ENCODE data around the gene GGT5.

Gene GGT5

GRCh38 chr22:24270556-24271385, 25.9 kb upstream of the GGT5 start, which contains the start of gene SPECC1L:
Gene SPECC1L, plus strand, starts transcription at chr22:24270831. Its CDS starts 31,401 bp downstream, at chr22:24302232.
- TF ChIP-seq REST (IDR thresholded peaks at IDR 0.05; ENCODE audit: low read depth) (no peak), CREB1 (IDR thresholded peaks at IDR 0.05; ENCODE audit: low read depth) (no peak), CEBPB (IDR thresholded peaks at IDR 0.05) (no peak), NFIC (IDR thresholded peaks at IDR 0.05) (no peak), TAF1 (IDR thresholded peaks at IDR 0.05; ENCODE audit: low read depth) (peak; percentile 69), FOXM1 (IDR thresholded peaks at IDR 0.05; ENCODE audit: borderline replicate concordance, low read depth) (no peak), YY1 (IDR thresholded peaks at IDR 0.05; ENCODE audit: low read depth) (0 out of 2 replicates have a peak, but pooled peaks have one; percentile 17), EGR1 (IDR thresholded peaks at IDR 0.05) (0 out of 2 replicates have a peak, but pooled peaks have one; percentile 7), ZBTB7A (IDR thresholded peaks at IDR 0.05; ENCODE audit: low read depth) (0 out of 2 replicates have a peak, but pooled peaks have one; percentile 57), USF1 (IDR thresholded peaks at IDR 0.05) (no peak), EP300 (IDR thresholded peaks at IDR 0.05; ENCODE audit: borderline replicate concordance) (no peak), RAD21 (IDR thresholded peaks at IDR 0.05; ENCODE audit: low read depth) (no peak), TCF12 (IDR thresholded peaks at IDR 0.05; ENCODE audit: low read depth) (peak; percentile 32; the same call in 1 of the 2 replicates), MAX (IDR thresholded peaks at IDR 0.05) (peak; percentile 71), TEAD4 (IDR thresholded peaks at IDR 0.05) (no peak)

- TF ChIP-seq TAF1 (IDR thresholded peaks at IDR 0.05; ENCODE audit: low read depth) (no peak), RAD21 (IDR thresholded peaks at IDR 0.05; ENCODE audit: low read depth) (no peak), NFIC (IDR thresholded peaks at IDR 0.05) (no peak), TCF12 (IDR thresholded peaks at IDR 0.05; ENCODE audit: low read depth) (no peak), EGR1 (IDR thresholded peaks at IDR 0.05) (no peak), YY1 (IDR thresholded peaks at IDR 0.05; ENCODE audit: low read depth) (no peak), REST (IDR thresholded peaks at IDR 0.05; ENCODE audit: low read depth) (no peak)
These were observed 20.9 kb upstream of the GGT5 start for GRCh38 chr22:24265734-24266133.

- TF ChIP-seq RAD21 (IDR thresholded peaks at IDR 0.05; ENCODE audit: low read depth) = peak; percentile 74
These were observed 14.6 kb upstream of the GGT5 start for GRCh38 chr22:24259459-24259858.

GRCh38 chr22:24247564-24248344, 2.9 kb upstream of the GGT5 start:
- TF ChIP-seq RAD21 (IDR thresholded peaks at IDR 0.05; ENCODE audit: low read depth) = peak; percentile 91
- TF ChIP-seq MAX (IDR thresholded peaks at IDR 0.05) = peak; percentile 48; the same call in 1 of the 2 replicates
- no peak for TF ChIP-seq CREB1 (IDR thresholded peaks at IDR 0.05; ENCODE audit: low read depth)
- TF ChIP-seq YY1 (IDR thresholded peaks at IDR 0.05; ENCODE audit: low read depth) = no peak
- TF ChIP-seq FOXM1 (IDR thresholded peaks at IDR 0.05; ENCODE audit: borderline replicate concordance, low read depth) = no peak
- no peak for TF ChIP-seq CEBPB (IDR thresholded peaks at IDR 0.05)
- TF ChIP-seq TEAD4 (IDR thresholded peaks at IDR 0.05) = no peak
- TF ChIP-seq NFIC (IDR thresholded peaks at IDR 0.05) = no peak
- no peak for TF ChIP-seq EGR1 (IDR thresholded peaks at IDR 0.05)
- TF ChIP-seq REST (IDR thresholded peaks at IDR 0.05; ENCODE audit: low read depth) = no peak
- TF ChIP-seq EP300 (IDR thresholded peaks at IDR 0.05; ENCODE audit: borderline replicate concordance) = no peak

All from Ishikawa (cell line).